Measurements from ENCODE around the gene TRPV3.
"Not testable (repeated sequence)": the region's sequence is repeated elsewhere in the genome, so short reads cannot be mapped to it uniquely, and the experiment has no call there.

TRPV3 gene

GRCh38 chr17:3482852-3483251 is 74.8 kb downstream of the TRPV3 start:
- DNase-seq (ENCODE audit: insufficient read length, low spot score) (no peak), FAIRE-seq (no peak)

- DNase-seq (ENCODE audit: insufficient read length, low spot score), result no peak
- peak; percentile 23 for FAIRE-seq
Measured at GRCh38 chr17:3479988-3480387, 77.6 kb downstream of the TRPV3 start.

GRCh38 chr17:3475812-3476610 is 81.6 kb downstream of the TRPV3 start, which contains the start of gene ASPA:
TSS of gene ASPA (plus strand) at chr17:3475997. CDS start at chr17:3476160, 163 bp downstream.
- FAIRE-seq, result no peak

GRCh38 chr17:3475251-3475685 is 82.3 kb downstream of the TRPV3 start:
- DNase-seq (ENCODE audit: insufficient read length, low spot score), result no peak
- no peak for FAIRE-seq

More at GRCh38 chr17:3475812-3476610, 81.6 kb downstream of the TRPV3 start, which contains the start of gene ASPA:
- no peak for DNase-seq (ENCODE audit: insufficient read length, low spot score)

- DNase-seq (ENCODE audit: insufficient read length, low spot score), result no peak
- FAIRE-seq, result no peak
Measured at GRCh38 chr17:3474212-3474611, 83.4 kb downstream of the TRPV3 start.

- no peak for FAIRE-seq
Measured at GRCh38 chr17:3472137-3472536, 85.5 kb downstream of the TRPV3 start.

GRCh38 chr17:3471599-3471998 is 86.0 kb downstream of the TRPV3 start, which contains the start of gene SPATA22:
TSS of gene SPATA22 (minus strand) at chr17:3471819. CDS start at chr17:3469325, 2,494 bp downstream.
- DNase-seq (ENCODE audit: insufficient read length, low spot score) (no peak), FAIRE-seq (no peak)

More at GRCh38 chr17:3472137-3472536, 85.5 kb downstream of the TRPV3 start:
- DNase-seq (ENCODE audit: insufficient read length, low spot score), result no peak

- DNase-seq (ENCODE audit: insufficient read length, low spot score) (no peak), FAIRE-seq (no peak)
Measured at GRCh38 chr17:3469529-3469928, 88.1 kb downstream of the TRPV3 start.

GRCh38 chr17:3466355-3466754 is 91.3 kb downstream of the TRPV3 start:
- not testable (repeated sequence) for DNase-seq (ENCODE audit: insufficient read length, low spot score); FAIRE-seq

Data from HTR-8/SVneo (cell line).